ENCODE data around the gene UBD.

Gene UBD

GRCh38 chr6:29561091-29561490 is 1.6 kb upstream of the UBD start:
- no peak for DNase-seq

- no peak for DNase-seq
Measured at GRCh38 chr6:29558439-29559079, 973 bp downstream of the UBD start.

GRCh38 chr6:29557320-29557719 is 2.2 kb downstream of the UBD start:
- no peak for DNase-seq

- no peak for DNase-seq
Measured at GRCh38 chr6:29554764-29555163, 4.8 kb downstream of the UBD start.

- no peak for DNase-seq
Measured at GRCh38 chr6:29553268-29554057, 6.1 kb downstream of the UBD start.

- no peak for DNase-seq
Measured at GRCh38 chr6:29552512-29553051, 7.0 kb downstream of the UBD start.

- DNase-seq = no peak
Measured at GRCh38 chr6:29547573-29547972, 12.0 kb downstream of the UBD start.

- DNase-seq = no peak
Measured at GRCh38 chr6:29537714-29538403, 21.7 kb downstream of the UBD start.

GRCh38 chr6:29532320-29532951 is 27.1 kb downstream of the UBD start:
- no peak for DNase-seq

GRCh38 chr6:29531668-29532067 is 27.9 kb downstream of the UBD start:
- DNase-seq = no peak

GRCh38 chr6:29530671-29531310 is 28.7 kb downstream of the UBD start:
- DNase-seq = no peak

GRCh38 chr6:29529956-29530355 is 29.6 kb downstream of the UBD start:
- DNase-seq = no peak

GRCh38 chr6:29528988-29529560 is 30.5 kb downstream of the UBD start:
- no peak for DNase-seq

GRCh38 chr6:29528300-29528931 is 31.1 kb downstream of the UBD start:
- no peak for DNase-seq

GRCh38 chr6:29527564-29527963 is 32.0 kb downstream of the UBD start:
- no peak for DNase-seq

GRCh38 chr6:29527126-29527525 is 32.4 kb downstream of the UBD start:
- no peak for DNase-seq

GRCh38 chr6:29525311-29525639 is 34.3 kb downstream of the UBD start:
- no peak for DNase-seq

- DNase-seq = no peak
Measured at GRCh38 chr6:29524444-29525310, 34.9 kb downstream of the UBD start.

- no peak for DNase-seq
Measured at GRCh38 chr6:29524044-29524443, 35.5 kb downstream of the UBD start.

GRCh38 chr6:29522227-29522626 is 37.3 kb downstream of the UBD start:
- no peak for DNase-seq
